GM19324 (cell line): ENCODE measurements around the gene CNBD2.
A peak's percentile ranks its signal among the peaks of the same experiment; 100 is the strongest.
"Not testable (repeated sequence)": the region's sequence is repeated elsewhere in the genome, so short reads cannot be mapped to it uniquely, and the experiment has no call there.

Source experiments
- ATAC-seq: cut with Tn5 transposase; IDR thresholded peaks from one replicate; pipeline ENCODE4 v1.9.1; 2021; ENCODE audit warnings: mild to moderate bottlenecking, moderate library complexity; ENCODE audit not compliant: unreplicated experiment, low FRiP score

The CNBD2 gene

DNA sequence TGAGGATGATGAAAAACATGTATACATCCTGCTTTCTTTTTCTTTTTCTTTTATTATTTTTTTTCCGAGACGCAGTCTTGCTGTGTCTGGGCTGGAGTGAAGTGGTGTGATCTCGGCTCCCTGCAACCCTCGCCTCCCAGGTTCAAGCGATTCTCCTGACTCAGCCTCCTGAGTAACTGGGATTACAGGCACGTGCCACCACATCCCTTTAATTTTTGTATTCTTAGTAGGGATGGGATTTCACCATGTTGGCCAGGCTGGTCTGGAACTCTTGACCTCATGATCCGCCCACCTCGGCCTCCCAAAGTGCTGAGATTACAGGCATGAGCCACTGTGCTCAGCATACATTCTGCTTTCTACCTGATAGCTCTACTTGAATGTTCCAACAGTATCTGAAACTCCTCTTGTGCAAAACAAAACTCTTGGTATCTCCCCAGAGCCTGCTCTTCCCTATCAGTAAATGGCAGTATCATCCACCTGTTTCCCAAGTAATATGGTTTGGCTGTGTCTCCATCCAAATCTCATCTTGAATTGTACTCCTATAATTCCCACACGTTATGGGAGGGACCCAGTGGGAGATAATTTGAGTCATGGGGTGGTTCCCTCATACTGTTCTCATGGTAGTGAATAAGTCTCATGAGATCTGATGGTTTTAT is 85.6 kb downstream of the CNBD2 start:
- ATAC-seq, result not testable (repeated sequence)

DNA sequence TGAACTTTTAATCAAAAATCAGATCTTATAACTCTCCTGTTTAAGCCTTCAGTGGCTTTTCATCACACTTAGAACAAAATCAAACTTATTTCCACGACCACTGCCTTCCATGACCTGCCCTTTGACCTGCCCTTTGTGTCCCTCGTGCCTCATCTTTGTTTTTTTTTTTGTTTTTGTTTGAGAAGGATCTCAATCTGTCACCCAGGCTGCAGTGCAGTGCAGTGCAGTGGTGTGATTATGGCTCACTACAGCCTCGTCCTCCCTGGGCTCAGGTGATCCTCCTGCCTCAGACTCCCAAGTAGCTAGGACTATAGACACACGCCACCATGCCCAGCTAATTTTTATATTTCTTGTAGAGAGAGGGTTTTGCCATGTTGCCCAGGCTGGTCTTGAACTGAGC is 86.8 kb downstream of the CNBD2 start:
- ATAC-seq, result no peak

DNA sequence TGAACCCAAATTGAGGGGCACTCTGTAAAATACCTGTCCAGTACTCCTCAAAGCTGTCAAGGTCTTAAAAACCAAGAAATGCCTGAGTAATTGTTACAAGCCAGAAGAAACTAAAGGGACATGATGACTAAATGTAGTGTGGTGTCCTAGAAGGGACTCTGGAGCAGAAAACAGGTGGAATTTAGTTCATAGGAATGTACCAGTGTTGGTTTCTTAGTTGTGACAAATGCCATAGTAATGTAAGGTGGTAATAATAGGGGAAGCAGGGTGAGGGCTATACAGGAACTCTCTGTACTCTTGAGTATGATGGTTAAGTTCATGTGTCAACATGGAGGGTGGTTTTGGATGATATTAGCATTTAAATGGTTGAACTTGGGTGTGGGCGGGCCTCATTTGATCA is 92.3 kb downstream of the CNBD2 start:
- no peak for ATAC-seq

DNA sequence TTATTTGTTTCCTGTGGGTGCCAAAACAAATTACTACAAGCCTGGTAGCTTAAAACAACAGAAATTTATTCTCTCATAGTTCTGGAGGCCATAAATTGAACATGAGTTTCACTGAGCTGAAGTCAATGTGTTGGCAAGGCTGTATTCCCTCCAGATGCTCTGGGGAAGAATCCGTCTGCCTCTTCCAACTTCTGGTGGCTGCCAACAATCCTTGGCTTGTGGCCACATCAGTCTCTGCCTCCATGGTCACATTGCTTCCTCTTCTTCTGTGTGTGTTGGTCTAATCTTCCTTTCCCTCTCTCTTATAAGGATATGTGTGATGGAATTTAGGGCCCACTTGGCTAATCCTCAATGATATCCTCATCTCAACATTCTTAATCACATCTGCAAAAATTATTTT is 93.4 kb downstream of the CNBD2 start:
- no peak for ATAC-seq

DNA sequence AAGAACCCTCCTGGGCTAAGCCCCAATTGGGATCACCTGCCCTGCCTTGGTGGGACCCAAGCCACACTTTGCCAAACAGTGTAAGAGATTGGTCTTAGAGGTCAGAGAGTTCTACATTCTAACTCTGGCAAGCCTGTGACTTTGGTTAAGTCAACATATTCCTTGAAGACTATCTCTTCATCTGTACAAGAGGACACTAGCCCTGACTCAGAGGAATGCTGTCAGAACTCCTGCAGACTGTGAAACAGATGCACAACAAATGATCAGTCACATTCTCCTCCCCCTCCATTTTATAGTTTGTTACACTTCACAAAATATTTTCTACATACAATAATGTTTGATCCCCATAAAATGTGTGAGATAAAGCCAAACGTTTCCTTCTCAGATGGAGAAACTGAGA is 94.4 kb downstream of the CNBD2 start:
- no peak for ATAC-seq

DNA sequence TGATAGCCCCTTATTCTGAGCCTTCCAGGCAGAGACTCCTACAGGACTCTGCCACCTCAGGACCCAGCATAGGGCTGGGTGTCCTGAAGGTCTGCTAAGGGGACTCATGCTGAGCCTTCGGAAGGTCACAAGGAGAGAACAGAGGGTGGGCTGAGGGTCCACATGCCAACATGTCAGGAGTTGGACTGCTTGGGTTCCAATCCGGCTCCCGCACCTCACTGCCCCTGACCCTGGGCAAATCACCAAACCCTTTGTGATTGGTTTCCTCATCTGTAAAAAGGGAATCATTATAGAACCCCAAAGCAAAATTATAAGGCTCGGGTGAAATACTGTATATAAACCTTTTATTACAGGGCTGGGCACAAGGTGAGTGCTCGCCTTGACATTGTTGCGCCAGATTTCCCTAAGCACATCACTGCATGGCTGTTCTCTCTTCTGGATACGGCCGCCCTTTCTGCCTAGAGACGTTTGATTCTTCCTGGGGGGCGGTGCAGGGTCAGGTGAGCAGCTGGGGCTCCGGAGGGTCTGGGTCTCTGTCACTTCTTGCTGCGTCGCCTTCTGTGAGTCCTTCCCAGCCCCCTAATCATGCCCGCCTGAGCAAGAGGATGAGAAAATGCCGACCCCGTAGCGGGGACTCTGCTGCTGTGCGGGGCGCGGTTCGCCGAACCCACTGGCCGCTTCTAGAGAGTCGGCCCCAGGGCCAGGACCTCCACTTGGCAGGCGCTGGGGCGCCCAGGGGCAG is 95.7 kb downstream of the CNBD2 start:
- no peak for ATAC-seq

DNA sequence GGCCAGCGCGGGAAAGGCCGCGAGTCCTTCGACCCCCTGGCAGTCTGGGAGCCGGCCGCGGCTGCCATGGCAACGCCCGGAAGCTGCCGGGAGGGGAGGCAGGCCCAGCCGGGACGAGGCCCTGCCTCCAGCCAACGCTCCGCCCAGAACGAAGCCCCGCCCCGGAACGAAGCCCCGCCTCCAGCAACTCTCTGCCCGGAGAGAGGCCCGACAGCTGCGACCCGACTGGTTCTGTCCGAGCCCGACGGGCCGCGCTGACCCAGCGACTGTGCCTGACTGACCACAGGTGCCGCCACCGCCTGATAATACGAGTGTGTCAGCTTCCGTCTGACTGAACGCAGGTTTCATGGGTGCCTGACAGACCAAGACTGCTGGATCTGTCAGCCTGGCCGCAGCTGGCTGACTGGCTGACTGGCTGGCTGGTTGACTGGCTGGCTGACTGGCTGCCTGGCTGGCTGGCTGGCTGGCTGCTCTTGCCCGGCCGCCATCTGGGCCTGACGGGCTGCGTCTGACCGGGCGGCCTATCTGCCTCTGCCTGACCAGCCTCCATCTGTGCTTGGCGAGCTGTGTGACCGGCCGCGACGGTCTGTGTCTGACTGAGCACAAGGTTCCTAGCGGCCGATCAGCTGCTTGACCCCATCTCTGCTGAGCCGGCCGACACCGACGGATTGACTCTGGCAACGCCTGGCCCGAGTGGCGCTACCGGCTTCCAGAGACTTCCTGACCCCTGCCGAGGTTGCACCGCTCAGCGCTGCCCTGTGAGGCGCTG is 96.5 kb downstream of the CNBD2 start:
- peak; percentile 87 for ATAC-seq

DNA sequence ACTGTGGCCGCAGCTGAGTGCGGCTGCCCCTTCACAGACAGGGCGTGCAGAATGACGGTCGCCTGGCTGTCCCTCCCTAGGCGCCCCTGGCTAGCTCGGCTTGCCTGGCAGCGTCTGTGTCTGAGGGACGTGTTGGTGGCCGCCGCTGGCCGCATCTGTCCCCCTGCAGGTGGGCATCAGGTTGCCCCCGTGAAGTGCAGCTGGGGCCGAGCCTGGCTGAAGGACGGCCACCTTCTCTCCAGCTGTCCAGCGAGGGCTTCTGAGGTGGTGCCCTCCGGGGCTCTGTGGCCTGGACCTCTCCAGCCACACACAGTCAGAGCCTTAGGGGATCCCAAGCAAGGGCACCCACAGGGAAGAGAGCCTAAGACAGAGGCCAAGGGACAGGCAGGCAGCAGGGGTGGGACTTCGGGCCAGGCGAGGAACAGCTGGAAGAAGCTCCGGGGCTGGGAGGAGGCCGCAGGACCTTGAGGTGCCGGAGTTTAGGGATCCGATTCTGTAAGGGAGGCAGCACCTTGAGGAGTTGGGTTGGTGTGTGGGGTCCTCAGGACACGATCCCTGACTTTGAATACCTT is 97.1 kb downstream of the CNBD2 start:
- no peak for ATAC-seq

DNA sequence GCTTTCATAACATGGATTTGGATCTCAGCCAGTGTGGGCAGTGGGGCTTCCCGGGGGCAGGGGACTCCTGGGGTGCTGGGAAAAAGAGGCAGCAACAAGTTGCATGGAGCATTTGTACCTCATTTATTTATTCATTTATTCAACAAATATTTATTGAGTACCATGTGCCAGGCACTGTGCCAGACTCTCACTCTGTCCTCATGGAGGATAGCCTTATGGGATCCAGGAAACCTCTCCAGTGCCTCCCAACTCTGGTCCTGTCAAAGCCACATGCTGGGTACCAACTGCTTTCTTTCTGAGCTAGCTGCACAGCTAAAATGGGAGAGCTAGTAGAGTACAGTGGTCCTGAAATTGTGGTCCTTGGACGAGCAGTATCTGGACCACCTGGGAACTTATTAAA is 98.4 kb downstream of the CNBD2 start:
- ATAC-seq, result no peak

DNA sequence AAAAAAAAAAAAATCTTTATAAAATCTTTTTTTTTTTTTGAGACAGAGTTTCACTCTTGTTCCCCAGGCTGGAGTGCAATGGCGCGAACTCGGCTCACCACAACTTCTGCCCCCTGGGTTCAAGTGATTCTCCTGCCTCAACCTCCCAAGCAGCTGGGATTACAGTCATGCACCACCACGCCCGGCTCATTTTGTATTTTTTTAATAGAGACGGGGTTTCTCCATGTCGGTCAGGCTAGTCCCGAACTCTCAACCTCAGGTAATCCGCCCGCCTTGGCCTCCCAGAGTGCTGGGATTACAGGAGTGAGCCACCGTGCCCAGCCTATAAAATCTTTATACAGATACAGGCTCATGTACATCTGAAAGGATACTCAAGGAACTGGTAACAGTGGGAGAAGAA is 100.1 kb downstream of the CNBD2 start:
- not testable (repeated sequence) for ATAC-seq

DNA sequence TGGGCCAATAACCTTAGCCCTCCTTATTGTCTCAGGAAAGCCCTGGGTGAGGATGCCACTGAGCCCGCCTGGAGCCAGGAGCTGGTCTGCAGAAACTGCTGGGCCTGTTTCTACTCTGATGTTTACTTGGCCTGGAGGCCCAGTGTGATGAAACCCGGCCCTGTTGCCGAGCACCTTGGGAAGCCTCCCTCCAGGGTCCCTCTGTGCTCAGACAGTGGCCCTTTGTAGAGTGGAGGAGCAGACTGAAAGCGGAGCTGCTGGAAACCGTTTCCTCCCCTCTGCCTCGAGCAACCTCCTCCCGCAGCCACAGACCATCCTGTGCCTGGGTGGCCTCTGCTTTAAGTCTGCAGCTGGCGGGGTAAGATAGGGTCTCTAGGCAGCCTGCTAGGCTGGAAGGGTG is 102.1 kb downstream of the CNBD2 start:
- no peak for ATAC-seq

DNA sequence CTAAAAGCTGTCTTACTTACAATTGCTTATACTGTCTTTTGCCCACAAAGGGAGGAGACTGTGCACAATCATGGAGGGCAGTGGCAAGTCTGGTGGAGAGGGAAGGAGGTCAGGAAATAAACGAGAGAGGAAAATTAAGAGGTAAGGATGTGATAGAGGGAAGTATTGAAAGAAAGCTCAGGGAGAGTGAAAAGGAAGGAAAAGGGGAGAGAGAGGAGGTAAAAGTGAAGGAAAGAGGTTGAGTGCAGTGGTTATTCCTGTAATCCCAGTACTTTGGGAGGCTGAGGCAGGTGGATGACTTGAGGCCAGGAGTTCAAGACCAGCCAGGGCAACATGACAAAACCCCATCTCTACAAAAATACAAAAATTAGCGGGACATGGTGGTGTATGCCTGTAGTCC is 103.5 kb downstream of the CNBD2 start:
- no peak for ATAC-seq

DNA sequence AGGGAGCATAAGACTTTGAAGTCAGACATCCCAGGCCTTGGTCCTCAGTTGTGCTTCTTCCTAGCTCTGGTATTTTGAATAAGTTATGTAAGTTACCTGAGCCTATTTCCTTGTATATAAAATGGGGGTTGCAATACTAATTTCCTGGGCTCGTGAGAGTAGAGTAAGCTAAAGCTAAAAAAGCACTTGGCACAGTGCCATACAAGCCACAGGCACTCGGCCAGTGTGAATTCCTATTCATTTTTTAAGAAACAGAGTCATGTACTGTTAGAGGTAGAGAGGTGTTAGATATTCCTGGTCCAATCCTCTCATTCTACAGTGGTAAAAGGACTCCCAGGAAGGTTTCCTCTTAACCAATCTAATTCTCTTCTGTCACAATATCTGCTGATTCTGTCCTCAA is 106.6 kb downstream of the CNBD2 start:
- ATAC-seq, result no peak

DNA sequence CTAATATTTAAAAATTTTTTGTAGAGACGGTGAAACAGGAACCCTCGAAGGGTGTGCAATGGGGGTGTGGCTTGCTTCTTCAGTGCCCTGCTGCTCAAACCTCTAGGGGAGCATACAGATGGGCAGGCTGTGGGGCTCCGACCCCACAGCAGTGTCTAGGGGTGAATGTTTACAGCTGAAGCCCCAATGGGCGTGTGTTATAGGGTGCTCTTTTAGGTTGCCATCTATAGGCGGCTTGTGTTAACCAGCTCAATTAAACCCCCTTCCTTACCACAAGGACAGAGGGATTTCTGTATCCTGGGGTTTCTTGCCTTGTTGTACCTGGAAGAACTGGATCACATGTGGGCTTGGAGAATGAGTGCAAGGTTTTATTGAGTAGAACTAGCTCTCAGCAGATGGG is 109.4 kb downstream of the CNBD2 start:
- not testable (repeated sequence) for ATAC-seq

DNA sequence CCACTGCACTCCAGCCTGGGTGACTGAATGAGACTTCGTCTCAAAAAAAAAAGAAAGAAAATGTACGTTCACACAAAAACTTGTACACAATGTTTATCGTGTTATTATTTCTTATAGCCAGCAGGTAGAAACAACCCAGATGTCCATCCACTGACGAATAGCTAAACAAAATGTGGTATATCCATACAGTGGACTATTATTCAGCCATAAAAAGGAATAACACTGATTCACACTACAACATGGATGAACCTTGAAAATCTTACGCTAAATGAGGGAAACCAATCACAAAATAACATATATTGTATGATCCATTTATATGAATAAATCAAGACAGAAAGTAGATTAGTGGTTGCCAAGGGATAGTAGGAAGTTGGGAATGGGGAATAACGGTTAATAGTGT is 111.1 kb downstream of the CNBD2 start:
- ATAC-seq, result no peak

DNA sequence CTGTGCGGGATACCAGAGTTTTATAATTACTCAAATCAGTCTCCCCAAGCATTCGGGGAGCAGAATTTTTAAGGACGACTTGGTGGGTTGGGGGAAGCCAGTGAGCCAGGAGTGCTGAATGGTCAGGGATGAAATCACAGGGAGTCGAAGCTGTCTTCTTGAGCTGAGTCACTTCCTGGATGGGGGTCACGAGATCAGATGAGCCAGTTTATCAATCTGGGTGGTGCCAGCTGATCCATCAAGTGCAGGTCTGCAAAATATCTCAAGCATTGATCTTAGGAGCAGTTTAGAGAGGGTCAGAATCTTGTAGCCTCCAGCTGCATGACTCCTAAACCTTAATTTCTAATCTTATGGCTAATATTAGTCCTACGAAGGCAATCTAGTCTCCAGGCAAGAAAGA is 111.6 kb downstream of the CNBD2 start:
- ATAC-seq, result not testable (repeated sequence)
